Right ventricle myocardium superior (tissue), 1 donor: Measurements from ENCODE around the gene SPSB1. TPM values are rescaled to one million over a fixed set of nuclear protein-coding genes. Genes with fewer than 3 reads are reported as not detected.

Experiments used
- ATAC-seq: fragments of 200-7000 bp; cut with Tn5 transposase; one replicate; pipeline ENCODE4 v1.9.1; 2020; ENCODE audit warnings: mild to moderate bottlenecking; ENCODE audit not compliant: poor library complexity
- DNase-seq: peaks from one replicate; pipeline ENCODE4 v3.0.0-alpha.2; 2020
- intact Hi-C: fragments of 100-400 bp; cut with DNase I; formaldehyde crosslinking; loops from one replicate; pipeline ENCODE4 v1.11.2; 2022
- total RNA-seq: library from RNA; stranded (reverse); fragmentation: NEBNext Ultra II Directional; extraction: Animal tissue kit (Norgen Biotek cat#: 25700); gene quantifications from one replicate; pipeline ENCODE4 v1.2.1, GENCODE V29; 2021
- donor health status: DM: no; HTN: yes; CAD: no; lungs with severe emphysema.

The SPSB1 gene
- total RNA-seq, 1 donor from 2014 or later, result 13.0 TPM

GRCh38 chr1:9350013-9350908 lies 57.6 kb downstream of the SPSB1 start:
- intact Hi-C loops, result no loop called here
- peak; percentile 68 for DNase-seq
- ATAC-seq, result peak; percentile 66

GRCh38 chr1:9350960-9351359 lies 58.3 kb downstream of the SPSB1 start:
- ATAC-seq, result no peak
- DNase-seq, result no peak
- intact Hi-C loops, result no loop called here

- DNase-seq (no peak), ATAC-seq (no peak)
- intact Hi-C loops, result no loop called here
Observed at GRCh38 chr1:9351654-9352271, 59.1 kb downstream of the SPSB1 start.

GRCh38 chr1:9352377-9353134 lies 59.9 kb downstream of the SPSB1 start:
- intact Hi-C loops, result no loop called here
- no peak for DNase-seq
- no peak for ATAC-seq

GRCh38 chr1:9355503-9355902 lies 62.8 kb downstream of the SPSB1 start:
- intact Hi-C loops, result no loop called here
- DNase-seq (no peak), ATAC-seq (no peak)

- no peak for DNase-seq
- intact Hi-C loops, result no loop called here
- no peak for ATAC-seq
Observed at GRCh38 chr1:9356021-9356420, 63.3 kb downstream of the SPSB1 start.

- intact Hi-C loops, result no loop called here
- DNase-seq (no peak), ATAC-seq (no peak)
Observed at GRCh38 chr1:9356829-9357466, 64.3 kb downstream of the SPSB1 start.

GRCh38 chr1:9357958-9358357 lies 65.3 kb downstream of the SPSB1 start:
- no peak for DNase-seq
- no peak for ATAC-seq
- intact Hi-C loops, result no loop called here

GRCh38 chr1:9360371-9361064 lies 67.8 kb downstream of the SPSB1 start:
- DNase-seq (no peak), ATAC-seq (no peak)
- intact Hi-C loops, result loop anchor here (10.0 kb wide), 1 partner anchor 56 kb away; no protein-coding TSS in a partner anchor

GRCh38 chr1:9361630-9362260 lies 69.1 kb downstream of the SPSB1 start:
- ATAC-seq (no peak), DNase-seq (no peak)
- intact Hi-C loops, result loop anchor here (10.0 kb wide), 1 partner anchor 57 kb away; no protein-coding TSS in a partner anchor

- intact Hi-C loops, result loop anchor here (10.0 kb wide), 1 partner anchor 58 kb away; no protein-coding TSS in a partner anchor
- no peak for ATAC-seq
Observed at GRCh38 chr1:9362488-9362887, 69.8 kb downstream of the SPSB1 start.

GRCh38 chr1:9363061-9363471 lies 70.4 kb downstream of the SPSB1 start:
- DNase-seq (no peak), ATAC-seq (no peak)
- intact Hi-C loops, result loop anchor here (10.0 kb wide), 1 partner anchor 58 kb away; no protein-coding TSS in a partner anchor

More at GRCh38 chr1:9362488-9362887, 69.8 kb downstream of the SPSB1 start:
- no peak for DNase-seq

GRCh38 chr1:9366298-9366697 lies 73.6 kb downstream of the SPSB1 start:
- DNase-seq (no peak), ATAC-seq (no peak)
- intact Hi-C loops, result loop anchor here (10.0 kb wide), 1 partner anchor 61 kb away; no protein-coding TSS in a partner anchor

GRCh38 chr1:9366943-9367780 lies 74.5 kb downstream of the SPSB1 start:
- no peak for ATAC-seq
- DNase-seq, result no peak
- intact Hi-C loops, result loop anchor here (10.0 kb wide), 1 partner anchor 62 kb away; no protein-coding TSS in a partner anchor

- DNase-seq (no peak), ATAC-seq (no peak)
- intact Hi-C loops, result loop anchor here (10.0 kb wide), 1 partner anchor 63 kb away; no protein-coding TSS in a partner anchor
Observed at GRCh38 chr1:9367806-9368205, 75.1 kb downstream of the SPSB1 start.

- ATAC-seq (no peak), DNase-seq (no peak)
- intact Hi-C loops, result loop anchor here (10.0 kb wide), 1 partner anchor 64 kb away; no protein-coding TSS in a partner anchor
Observed at GRCh38 chr1:9368356-9368755, 75.7 kb downstream of the SPSB1 start.
